Liver (tissue), 9 donors: ENCODE measurements around the gene NYNRIN. TPM values are rescaled to one million over a fixed set of nuclear protein-coding genes. Genes with fewer than 3 reads are reported as not detected.

Experiments
- DNase-seq: peaks from one replicate; pipeline ENCODE4 v3.0.0-alpha.2; 2017; ENCODE audit warnings: low spot score
- H3K27ac ChIP-seq, 2 donors: one replicate each; pipeline ENCODE4 v1.7.0; 2013; ENCODE audit warnings: inconsistent platforms in 2 of 2, low read length in 2 of 2, control low read depth in 1 of 2, low read depth in 1 of 2, mild to moderate bottlenecking in 1 of 2
- H3K27me3 ChIP-seq, 4 donors: one replicate each; pipeline versions ENCODE4 v1.6.1 to v1.7.0; 2013; ENCODE audit warnings: low read length in 3 of 4, inconsistent platforms in 1 of 4, mild to moderate bottlenecking in 1 of 4, moderate library complexity in 1 of 4; ENCODE audit not compliant: control insufficient read depth in 4 of 4, insufficient read depth in 4 of 4
- H3K36me3 ChIP-seq, 4 donors: one replicate each; pipeline versions ENCODE4 v1.6.1 to v1.7.0; 2013; ENCODE audit warnings: low read length in 3 of 4, mild to moderate bottlenecking in 3 of 4, low read depth in 1 of 4, moderate library complexity in 1 of 4; ENCODE audit not compliant: control insufficient read depth in 4 of 4, insufficient read depth in 3 of 4
- H3K4me1 ChIP-seq, 4 donors: one replicate each; pipeline versions ENCODE4 v1.6.1 to v1.7.0; 2013; ENCODE audit warnings: low read length in 3 of 4, mild to moderate bottlenecking in 3 of 4, moderate library complexity in 1 of 4; ENCODE audit not compliant: control insufficient read depth in 4 of 4, insufficient read depth in 4 of 4
- H3K4me3 ChIP-seq, 3 donors: one replicate each; pipeline versions ENCODE4 v1.6.1 to v1.7.0; 2013; ENCODE audit warnings: low read length in 3 of 3, control low read depth in 1 of 3, low read depth in 1 of 3, mild to moderate bottlenecking in 1 of 3
- H3K9ac ChIP-seq, 2 donors: one replicate each; pipeline ENCODE4 v1.7.0; 2013; ENCODE audit warnings: low read length in 2 of 2, mild to moderate bottlenecking in 2 of 2, moderate library complexity in 2 of 2, control low read depth in 1 of 2, low read depth in 1 of 2
- H3K9me3 ChIP-seq, 4 donors: one replicate each; pipeline versions ENCODE4 v1.6.1 to v1.7.0; 2013; ENCODE audit warnings: low read length in 3 of 4; ENCODE audit not compliant: control insufficient read depth in 4 of 4
- EGR1 ChIP-seq, 2 donors: IDR thresholded peaks; 2 replicates each; pipeline ENCODE4 v1.6.1; 2016 to 2018; ENCODE audit warnings: antibody characterized with exemption in 2 of 2, low read depth in 2 of 2
- FOXA1 ChIP-seq: IDR thresholded peaks from 2 replicates; pipeline ENCODE4 v1.6.1; 2016; ENCODE audit warnings: antibody characterized with exemption
- FOXA2 ChIP-seq: IDR thresholded peaks from 2 replicates; pipeline ENCODE4 v1.6.1; 2016; ENCODE audit warnings: antibody characterized with exemption
- GABPA ChIP-seq, 2 donors: IDR thresholded peaks in 1 of 2; conservative IDR thresholded peaks in 1 of 2; 2 replicates each; pipeline ENCODE4 v1.6.1; 2016; ENCODE audit warnings: antibody characterized with exemption in 2 of 2, mild to moderate bottlenecking in 1 of 2, moderate library complexity in 1 of 2
- HNF4A ChIP-seq, 2 donors: conservative IDR thresholded peaks; 2 replicates each; pipeline ENCODE4 v1.6.1; 2016; ENCODE audit warnings: antibody characterized with exemption in 2 of 2, mild to moderate bottlenecking in 2 of 2
- HNF4G ChIP-seq: IDR thresholded peaks from 2 replicates; pipeline ENCODE4 v1.6.1; 2016; ENCODE audit warnings: antibody characterized with exemption
- JUND ChIP-seq, 2 donors: IDR thresholded peaks; 2 replicates each; pipeline ENCODE4 v1.6.1; 2016; ENCODE audit warnings: antibody characterized with exemption in 2 of 2
- NR2F2 ChIP-seq: IDR thresholded peaks from 2 replicates; pipeline ENCODE4 v1.6.1; 2016; ENCODE audit warnings: antibody characterized with exemption
- RAD21 ChIP-seq, 2 donors: IDR thresholded peaks; 2 replicates each; pipeline ENCODE4 v1.6.1; 2016; ENCODE audit warnings: antibody characterized with exemption in 2 of 2, mild to moderate bottlenecking in 2 of 2
- RXRA ChIP-seq, 2 donors: IDR thresholded peaks; 2 replicates each; pipeline ENCODE4 v1.6.1; 2017 to 2018; ENCODE audit warnings: antibody characterized with exemption in 2 of 2, mild to moderate bottlenecking in 1 of 2
- SP1 ChIP-seq: IDR thresholded peaks from 2 replicates; pipeline ENCODE4 v1.6.1; 2018; ENCODE audit warnings: antibody characterized with exemption, mild to moderate bottlenecking
- TAF1 ChIP-seq: conservative IDR thresholded peaks from 2 replicates; pipeline ENCODE4 v1.6.1; 2016; ENCODE audit warnings: antibody characterized with exemption, mild to moderate bottlenecking
- YY1 ChIP-seq: IDR thresholded peaks from 2 replicates; pipeline ENCODE4 v1.6.1; 2016; ENCODE audit warnings: antibody characterized with exemption, mild to moderate bottlenecking
- WGBS: extraction: QIAGEN DNeasy Blood & Tissue Kit; methylation state at CpG from one replicate; pipeline ENCODE4 v1.1.7; 2013; 5-methylcytosine and 5-hydroxymethylcytosine counted together
- polyA plus RNA-seq, 2 donors: library from polyadenylated mRNA; stranded (reverse) in 1 of 2; unstranded in 1 of 2; fragments of 200-250 nt in 1 of 2; fragments of >200 nt in 1 of 2; fragmentation: Nextera tagmentation in 1 of 2; extraction: Ambion mirVana in 1 of 2; gene quantifications; one replicate each; pipeline versions ENCODE4 v1.2.1 to v1.2.3, GENCODE V29; 2013 to 2015
- total RNA-seq, 2 donors: library from RNA; depleted of rRNA; stranded (reverse); fragments of >200 nt; gene quantifications; one replicate each; pipeline ENCODE4 v1.2.3, GENCODE V29; 2014
- TF ChIP-seq, protein P1 (sequence below): IDR thresholded peaks from 2 replicates; pipeline ENCODE4 v1.6.1; 2016; ENCODE audit warnings: antibody characterized with exemption
- TF ChIP-seq, protein P2 (sequence below): IDR thresholded peaks from 2 replicates; pipeline ENCODE4 v1.6.1; 2016; ENCODE audit warnings: antibody characterized with exemption
- TF ChIP-seq, protein P3 (sequence below): IDR thresholded peaks from 2 replicates; pipeline ENCODE4 v1.6.1; 2016; ENCODE audit warnings: antibody characterized with exemption, mild to moderate bottlenecking
- TF ChIP-seq, protein P4 (sequence below): fragments of 150-350 bp; IDR thresholded peaks from 2 replicates; pipeline ENCODE4 v1.5.1; 2017; ENCODE audit warnings: improper control_type of control experiment, low read depth, low read length; ENCODE audit not compliant: missing input control
- TF ChIP-seq, protein P5 (sequence below): IDR thresholded peaks from 2 replicates; pipeline ENCODE4 v1.6.1; 2016; ENCODE audit warnings: antibody characterized with exemption
- donor health status: healthy.
- donor health status: healthy.
- donor health status: healthy.
- donor health status: healthy.
- donor health status: healthy.

The NYNRIN gene
- total and polyA plus RNA-seq, 4 donors, result 0.89 to 11.0 (median 1.8) TPM

DNA sequence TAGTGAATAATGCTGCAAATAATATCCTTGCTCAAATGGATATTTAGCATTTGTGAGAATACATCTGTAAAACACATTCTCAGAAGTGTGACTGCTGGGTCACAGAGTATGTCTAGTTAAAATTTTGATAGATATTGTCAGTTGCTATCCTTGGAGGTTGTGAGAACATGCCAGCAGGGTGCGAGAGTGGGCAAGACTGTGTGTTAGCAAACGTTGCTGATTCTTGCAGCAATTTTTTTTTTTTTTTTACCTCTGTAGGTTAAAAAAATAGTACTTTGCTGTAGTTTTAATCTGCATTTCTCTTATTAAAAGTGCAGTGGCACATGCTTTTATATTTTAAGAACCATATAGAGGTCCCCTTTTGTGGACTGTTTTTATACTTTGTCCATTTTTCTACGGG is 4.5 kb upstream of the NYNRIN start:
- WGBS, result 52% methylated on average over 3 of the region's 3 CpGs
- DNase-seq, result no peak
- no peaks in the 10 kb centered on the region for H3K36me3 ChIP-seq
- TF ChIP-seq HNF4A (conservative IDR thresholded peaks at IDR 0.05) (no peak), NR2F2 (no peak), FOXA1 (no peak), FOXA2 (no peak), TAF1 (no peak), EGR1 (IDR thresholded peaks at IDR 0.05; ENCODE audit: low read depth in 2 of 2) (no peak), RXRA (IDR thresholded peaks at IDR 0.05) (no peak)
- TF ChIP-seq, protein P1, sequence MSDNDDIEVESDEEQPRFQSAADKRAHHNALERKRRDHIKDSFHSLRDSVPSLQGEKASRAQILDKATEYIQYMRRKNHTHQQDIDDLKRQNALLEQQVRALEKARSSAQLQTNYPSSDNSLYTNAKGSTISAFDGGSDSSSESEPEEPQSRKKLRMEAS, result no peak
- no peak overlapping the region for H3K4me3 ChIP-seq
- no peak overlapping the region for H3K27ac ChIP-seq
- H3K27me3 ChIP-seq, result no peaks in the 10 kb centered on the region
- peaks cover 2 to 11% (median 5%) of the 10 kb centered on the region in 4 donors for H3K4me1 ChIP-seq
- H3K9ac ChIP-seq, result no peak overlapping the region
- no peaks in the 10 kb centered on the region for H3K9me3 ChIP-seq

DNA sequence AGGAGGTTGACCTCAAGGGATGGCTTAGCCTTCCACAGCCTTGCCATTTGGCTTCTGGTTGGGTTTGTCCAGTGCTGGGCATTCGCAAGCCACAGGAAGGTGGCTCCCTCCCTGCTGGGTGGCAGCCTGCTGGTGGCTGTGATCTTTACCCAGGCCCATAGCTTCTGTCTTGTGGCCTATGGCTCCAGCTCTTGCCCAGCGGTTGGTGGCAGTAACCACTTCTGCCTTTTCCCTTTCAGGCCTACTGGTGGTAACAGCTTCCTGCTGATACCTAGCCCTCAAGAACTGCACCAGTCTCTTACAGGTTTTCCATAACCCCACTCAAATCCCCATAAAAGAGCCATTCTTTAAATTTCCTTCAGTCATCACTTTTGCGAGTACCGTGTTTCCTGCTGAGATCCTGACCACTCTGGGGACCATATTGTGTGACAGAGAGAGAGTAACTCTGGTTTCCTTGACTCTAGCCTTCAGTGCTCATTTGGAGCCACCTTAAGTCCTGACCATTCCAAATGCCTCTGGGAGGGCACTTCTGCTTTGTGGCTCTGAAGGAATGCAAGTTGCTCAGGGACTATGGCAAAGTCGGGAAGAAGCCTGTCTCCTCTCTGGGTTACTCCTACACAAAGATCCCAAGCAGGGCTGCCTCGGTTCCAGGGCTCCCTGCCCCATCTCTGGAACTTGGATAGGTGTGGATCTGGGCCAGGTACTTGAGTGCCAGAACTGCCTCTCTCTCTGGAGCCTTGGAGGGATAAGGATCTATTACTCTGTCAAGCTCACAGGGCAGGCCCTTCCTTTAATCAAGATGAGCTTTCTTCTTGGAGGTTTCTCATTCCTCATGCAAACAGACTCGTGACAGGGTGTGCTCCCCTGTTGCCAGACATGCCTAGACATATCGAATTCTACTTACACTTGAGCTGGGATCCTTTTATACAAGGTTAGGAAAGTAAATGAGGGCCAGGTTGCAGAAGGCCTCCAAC is 2.9 kb upstream of the NYNRIN start:
- 85% methylated on average over 8 of the region's 8 CpGs for WGBS
- TF ChIP-seq SP1 (no peak), FOXA2 (no peak), NR2F2 (no peak), YY1 (no peak), GABPA (IDR thresholded peaks at IDR 0.05 in 1 of 2, conservative IDR thresholded peaks at IDR 0.05 in 1 of 2) (no peak), FOXA1 (no peak), HNF4G (no peak), HNF4A (conservative IDR thresholded peaks at IDR 0.05) (no peak), RXRA (IDR thresholded peaks at IDR 0.05) (no peak), EGR1 (IDR thresholded peaks at IDR 0.05; ENCODE audit: low read depth in 2 of 2) (no peak), TAF1 (no peak), JUND (IDR thresholded peaks at IDR 0.05) (no peak), RAD21 (IDR thresholded peaks at IDR 0.05) (no peak)
- TF ChIP-seq, protein P1, result no peak
- TF ChIP-seq, protein P2, sequence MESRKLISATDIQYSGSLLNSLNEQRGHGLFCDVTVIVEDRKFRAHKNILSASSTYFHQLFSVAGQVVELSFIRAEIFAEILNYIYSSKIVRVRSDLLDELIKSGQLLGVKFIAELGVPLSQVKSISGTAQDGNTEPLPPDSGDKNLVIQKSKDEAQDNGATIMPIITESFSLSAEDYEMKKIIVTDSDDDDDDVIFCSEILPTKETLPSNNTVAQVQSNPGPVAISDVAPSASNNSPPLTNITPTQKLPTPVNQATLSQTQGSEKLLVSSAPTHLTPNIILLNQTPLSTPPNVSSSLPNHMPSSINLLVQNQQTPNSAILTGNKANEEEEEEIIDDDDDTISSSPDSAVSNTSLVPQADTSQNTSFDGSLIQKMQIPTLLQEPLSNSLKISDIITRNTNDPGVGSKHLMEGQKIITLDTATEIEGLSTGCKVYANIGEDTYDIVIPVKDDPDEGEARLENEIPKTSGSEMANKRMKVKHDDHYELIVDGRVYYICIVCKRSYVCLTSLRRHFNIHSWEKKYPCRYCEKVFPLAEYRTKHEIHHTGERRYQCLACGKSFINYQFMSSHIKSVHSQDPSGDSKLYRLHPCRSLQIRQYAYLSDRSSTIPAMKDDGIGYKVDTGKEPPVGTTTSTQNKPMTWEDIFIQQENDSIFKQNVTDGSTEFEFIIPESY, result no peak
- TF ChIP-seq, protein P3, sequence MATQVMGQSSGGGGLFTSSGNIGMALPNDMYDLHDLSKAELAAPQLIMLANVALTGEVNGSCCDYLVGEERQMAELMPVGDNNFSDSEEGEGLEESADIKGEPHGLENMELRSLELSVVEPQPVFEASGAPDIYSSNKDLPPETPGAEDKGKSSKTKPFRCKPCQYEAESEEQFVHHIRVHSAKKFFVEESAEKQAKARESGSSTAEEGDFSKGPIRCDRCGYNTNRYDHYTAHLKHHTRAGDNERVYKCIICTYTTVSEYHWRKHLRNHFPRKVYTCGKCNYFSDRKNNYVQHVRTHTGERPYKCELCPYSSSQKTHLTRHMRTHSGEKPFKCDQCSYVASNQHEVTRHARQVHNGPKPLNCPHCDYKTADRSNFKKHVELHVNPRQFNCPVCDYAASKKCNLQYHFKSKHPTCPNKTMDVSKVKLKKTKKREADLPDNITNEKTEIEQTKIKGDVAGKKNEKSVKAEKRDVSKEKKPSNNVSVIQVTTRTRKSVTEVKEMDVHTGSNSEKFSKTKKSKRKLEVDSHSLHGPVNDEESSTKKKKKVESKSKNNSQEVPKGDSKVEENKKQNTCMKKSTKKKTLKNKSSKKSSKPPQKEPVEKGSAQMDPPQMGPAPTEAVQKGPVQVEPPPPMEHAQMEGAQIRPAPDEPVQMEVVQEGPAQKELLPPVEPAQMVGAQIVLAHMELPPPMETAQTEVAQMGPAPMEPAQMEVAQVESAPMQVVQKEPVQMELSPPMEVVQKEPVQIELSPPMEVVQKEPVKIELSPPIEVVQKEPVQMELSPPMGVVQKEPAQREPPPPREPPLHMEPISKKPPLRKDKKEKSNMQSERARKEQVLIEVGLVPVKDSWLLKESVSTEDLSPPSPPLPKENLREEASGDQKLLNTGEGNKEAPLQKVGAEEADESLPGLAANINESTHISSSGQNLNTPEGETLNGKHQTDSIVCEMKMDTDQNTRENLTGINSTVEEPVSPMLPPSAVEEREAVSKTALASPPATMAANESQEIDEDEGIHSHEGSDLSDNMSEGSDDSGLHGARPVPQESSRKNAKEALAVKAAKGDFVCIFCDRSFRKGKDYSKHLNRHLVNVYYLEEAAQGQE, result no peak
- TF ChIP-seq, protein P4, sequence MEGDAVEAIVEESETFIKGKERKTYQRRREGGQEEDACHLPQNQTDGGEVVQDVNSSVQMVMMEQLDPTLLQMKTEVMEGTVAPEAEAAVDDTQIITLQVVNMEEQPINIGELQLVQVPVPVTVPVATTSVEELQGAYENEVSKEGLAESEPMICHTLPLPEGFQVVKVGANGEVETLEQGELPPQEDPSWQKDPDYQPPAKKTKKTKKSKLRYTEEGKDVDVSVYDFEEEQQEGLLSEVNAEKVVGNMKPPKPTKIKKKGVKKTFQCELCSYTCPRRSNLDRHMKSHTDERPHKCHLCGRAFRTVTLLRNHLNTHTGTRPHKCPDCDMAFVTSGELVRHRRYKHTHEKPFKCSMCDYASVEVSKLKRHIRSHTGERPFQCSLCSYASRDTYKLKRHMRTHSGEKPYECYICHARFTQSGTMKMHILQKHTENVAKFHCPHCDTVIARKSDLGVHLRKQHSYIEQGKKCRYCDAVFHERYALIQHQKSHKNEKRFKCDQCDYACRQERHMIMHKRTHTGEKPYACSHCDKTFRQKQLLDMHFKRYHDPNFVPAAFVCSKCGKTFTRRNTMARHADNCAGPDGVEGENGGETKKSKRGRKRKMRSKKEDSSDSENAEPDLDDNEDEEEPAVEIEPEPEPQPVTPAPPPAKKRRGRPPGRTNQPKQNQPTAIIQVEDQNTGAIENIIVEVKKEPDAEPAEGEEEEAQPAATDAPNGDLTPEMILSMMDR, result no peak
- TF ChIP-seq, protein P5, sequence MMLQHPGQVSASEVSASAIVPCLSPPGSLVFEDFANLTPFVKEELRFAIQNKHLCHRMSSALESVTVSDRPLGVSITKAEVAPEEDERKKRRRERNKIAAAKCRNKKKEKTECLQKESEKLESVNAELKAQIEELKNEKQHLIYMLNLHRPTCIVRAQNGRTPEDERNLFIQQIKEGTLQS, result no peak

More for the DNA sequence above, 2.9 kb upstream of the NYNRIN start:
- Histone ChIP-seq H3K27ac (no peak overlapping the region), H3K4me1 (peaks cover 3 to 24% (median 17%) of the 10 kb centered on the region in 4 donors), H3K9ac (no peak overlapping the region), H3K9me3 (no peaks in the 10 kb centered on the region), H3K4me3 (no peak overlapping the region), H3K27me3 (no peaks in the 10 kb centered on the region), H3K36me3 (no peaks in the 10 kb centered on the region)
- DNase-seq, result no peak
